ENCODE data around the gene PHACTR4.
"Not testable (repeated sequence)": the region's sequence is repeated elsewhere in the genome, so short reads cannot be mapped to it uniquely, and the experiment has no call there.

Gene PHACTR4

GRCh38 chr1:28369371-28370238, at the start of gene PHACTR4:
Gene PHACTR4, plus strand, starts transcription at chr1:28369740. Its CDS starts 37,708 bp downstream, at chr1:28407448.
- DNase-seq (ENCODE audit: low spot score) = peak; percentile 93

GRCh38 chr1:28322194-28322593, 47.3 kb upstream of the PHACTR4 start:
- no peak for DNase-seq (ENCODE audit: low spot score)

GRCh38 chr1:28323720-28324119, 45.8 kb upstream of the PHACTR4 start:
- no peak for DNase-seq (ENCODE audit: low spot score)

GRCh38 chr1:28326515-28326914, 43.0 kb upstream of the PHACTR4 start:
- no peak for DNase-seq (ENCODE audit: low spot score)

GRCh38 chr1:28326984-28327383, 42.6 kb upstream of the PHACTR4 start:
- no peak for DNase-seq (ENCODE audit: low spot score)

- not testable (repeated sequence) for DNase-seq (ENCODE audit: low spot score)
These were observed 42.1 kb upstream of the PHACTR4 start for GRCh38 chr1:28327431-28327830.

- no peak for DNase-seq (ENCODE audit: low spot score)
These were observed 41.3 kb upstream of the PHACTR4 start for GRCh38 chr1:28328228-28328648.

- no peak for DNase-seq (ENCODE audit: low spot score)
These were observed 40.0 kb upstream of the PHACTR4 start for GRCh38 chr1:28329395-28330153.

- no peak for DNase-seq (ENCODE audit: low spot score)
These were observed 30.6 kb upstream of the PHACTR4 start for GRCh38 chr1:28338897-28339296.

GRCh38 chr1:28339551-28339950, 30.0 kb upstream of the PHACTR4 start:
- DNase-seq (ENCODE audit: low spot score) = no peak

- DNase-seq (ENCODE audit: low spot score) = no peak
These were observed 29.1 kb upstream of the PHACTR4 start for GRCh38 chr1:28340221-28340974.

GRCh38 chr1:28341591-28341990, 27.9 kb upstream of the PHACTR4 start:
- DNase-seq (ENCODE audit: low spot score) = no peak

- DNase-seq (ENCODE audit: low spot score) = no peak
These were observed 26.1 kb upstream of the PHACTR4 start for GRCh38 chr1:28343405-28343804.

GRCh38 chr1:28353248-28353810, 16.2 kb upstream of the PHACTR4 start:
- not testable (repeated sequence) for DNase-seq (ENCODE audit: low spot score)

GRCh38 chr1:28354121-28354520, 15.4 kb upstream of the PHACTR4 start:
- DNase-seq (ENCODE audit: low spot score) = no peak

GRCh38 chr1:28358716-28359115, 10.8 kb upstream of the PHACTR4 start:
- DNase-seq (ENCODE audit: low spot score) = no peak

GRCh38 chr1:28359592-28360239, 9.8 kb upstream of the PHACTR4 start:
- peak; percentile 67 for DNase-seq (ENCODE audit: low spot score)

GRCh38 chr1:28364888-28365287, 4.7 kb upstream of the PHACTR4 start:
- DNase-seq (ENCODE audit: low spot score) = no peak

- no peak for DNase-seq (ENCODE audit: low spot score)
These were observed 3.7 kb upstream of the PHACTR4 start for GRCh38 chr1:28365864-28366263.

GRCh38 chr1:28368608-28369007, 932 bp upstream of the PHACTR4 start:
- DNase-seq (ENCODE audit: low spot score) = not testable (repeated sequence)

GRCh38 chr1:28370239-28371009, 884 bp downstream of the PHACTR4 start:
- DNase-seq (ENCODE audit: low spot score) = peak; percentile 64
